T-helper 1 cell treated with Interleukin-12 subunit alpha and Interleukin-12 subunit beta and Interleukin-4 antibody, amounts not matched to agents 30 ng/mL and 1 ng/mL, for 36 hours (primary cell): ENCODE results near the gene ANO8. TPM values are rescaled to one million over a fixed set of nuclear protein-coding genes. Genes with fewer than 3 reads are reported as not detected.

Experiments
- intact Hi-C: fragments of 100-400 bp; cut with micrococcal nuclease; formaldehyde crosslinking; loops from one replicate; pipeline ENCODE4 v1.15.1; 2024
- total RNA-seq: library from RNA; stranded (reverse); gene quantifications from 2 replicates; pipeline ENCODE4 v1.2.3, GENCODE V29; 2022

The ANO8 gene
- total RNA-seq, 1 donor from 2014 or later, result 13.2 TPM

DNA sequence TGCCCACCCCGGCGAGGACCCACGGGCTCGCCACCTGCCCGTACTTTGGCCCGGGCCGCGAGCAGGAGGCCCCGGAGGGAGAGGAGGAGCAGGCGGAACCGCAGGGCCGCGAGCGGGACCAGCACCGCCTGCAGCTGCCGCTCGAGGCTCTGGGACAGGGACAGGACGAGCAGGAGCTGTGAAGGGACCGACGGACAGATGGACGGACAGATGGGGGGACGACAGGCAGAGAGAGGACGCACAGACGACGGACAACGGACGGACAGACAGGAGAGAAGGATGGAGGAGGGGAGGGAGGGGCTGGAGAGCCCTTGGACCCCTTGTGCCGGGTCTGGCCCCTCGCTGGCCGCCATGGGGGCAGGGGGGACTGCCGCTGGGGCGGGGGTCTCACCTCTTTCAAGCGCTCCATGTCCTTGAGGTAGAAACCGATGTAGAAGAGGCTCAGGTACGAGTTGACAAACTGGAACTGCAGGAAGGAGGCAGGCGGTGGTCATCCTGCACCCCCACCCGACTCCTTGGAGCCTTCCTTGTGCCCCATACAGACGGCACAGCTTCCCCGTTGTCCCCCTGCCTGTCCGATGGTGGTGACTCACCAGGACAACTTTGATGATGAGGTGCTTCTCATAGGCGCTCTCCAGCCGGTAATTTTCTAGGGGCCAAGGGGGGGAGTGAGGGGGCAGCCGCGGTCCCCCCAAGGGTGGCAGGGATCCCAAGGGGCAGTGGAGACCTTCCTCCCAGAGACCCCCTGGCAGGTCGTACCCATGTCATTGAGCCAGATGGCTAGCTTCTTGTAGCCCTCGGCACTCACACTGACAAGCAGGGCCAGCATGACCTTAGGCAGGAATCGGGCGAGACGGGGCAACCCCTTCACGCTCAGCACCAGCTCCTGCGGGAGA is 5.0 kb downstream of the ANO8 start:
- intact Hi-C loops, result loop anchor here (10.0 kb wide), 1 partner anchor 525 kb away; the partner anchor contains the start of gene RPL18A

- intact Hi-C loops, result loop anchor here (1.0 kb wide), 2 partner anchors 9 to 19 kb away; partner anchors contain the start of genes DDA1 and GTPBP3
Observed at GRCh38 chr19:17328517-17329365, 5.9 kb downstream of the ANO8 start.

DNA sequence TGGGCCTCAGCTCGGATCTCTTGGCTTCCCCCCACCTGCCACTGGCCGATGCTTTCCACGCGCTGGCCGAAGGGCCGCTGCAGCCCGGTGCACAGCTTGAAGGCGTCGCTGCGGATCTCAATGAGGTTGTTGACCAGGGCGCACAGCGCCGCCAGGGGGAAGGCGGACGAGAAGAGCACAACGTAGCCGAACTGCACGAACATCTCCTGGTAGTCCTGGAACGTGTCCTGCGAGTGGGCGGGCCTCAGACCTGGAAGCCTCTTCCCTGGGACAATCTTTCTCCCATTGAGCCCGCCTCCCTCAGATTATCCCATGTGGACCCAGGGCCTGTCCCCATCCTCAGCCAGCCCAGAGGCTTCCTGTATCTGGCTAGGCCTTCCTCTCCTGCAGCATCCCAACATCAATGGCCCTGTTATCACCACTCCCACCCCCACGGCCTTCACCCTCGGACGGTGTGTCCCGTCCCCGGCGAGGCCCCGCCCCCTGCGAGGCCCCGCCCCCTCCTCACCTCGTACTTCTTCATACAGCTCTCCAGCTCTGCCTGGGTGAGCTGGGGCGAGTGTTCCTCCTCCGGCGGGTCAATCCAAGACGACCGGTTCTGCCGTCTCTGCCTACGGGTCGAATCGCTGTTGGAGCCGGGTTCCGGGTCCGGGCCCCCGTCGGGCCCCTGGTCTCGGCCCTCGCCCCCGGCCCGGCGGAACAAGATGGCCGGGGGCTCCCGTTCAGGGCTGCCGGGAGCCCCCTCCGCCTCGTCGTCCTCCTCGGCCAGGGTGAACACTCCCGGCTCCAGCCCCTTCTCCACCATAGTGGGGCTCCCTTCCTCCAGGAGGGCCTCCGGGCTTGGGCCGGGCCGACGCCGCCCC is 6.8 kb downstream of the ANO8 start:
- intact Hi-C loops, result loop anchor here (1.0 kb wide), 2 partner anchors 9 to 19 kb away; partner anchors contain the start of genes DDA1 and GTPBP3

DNA sequence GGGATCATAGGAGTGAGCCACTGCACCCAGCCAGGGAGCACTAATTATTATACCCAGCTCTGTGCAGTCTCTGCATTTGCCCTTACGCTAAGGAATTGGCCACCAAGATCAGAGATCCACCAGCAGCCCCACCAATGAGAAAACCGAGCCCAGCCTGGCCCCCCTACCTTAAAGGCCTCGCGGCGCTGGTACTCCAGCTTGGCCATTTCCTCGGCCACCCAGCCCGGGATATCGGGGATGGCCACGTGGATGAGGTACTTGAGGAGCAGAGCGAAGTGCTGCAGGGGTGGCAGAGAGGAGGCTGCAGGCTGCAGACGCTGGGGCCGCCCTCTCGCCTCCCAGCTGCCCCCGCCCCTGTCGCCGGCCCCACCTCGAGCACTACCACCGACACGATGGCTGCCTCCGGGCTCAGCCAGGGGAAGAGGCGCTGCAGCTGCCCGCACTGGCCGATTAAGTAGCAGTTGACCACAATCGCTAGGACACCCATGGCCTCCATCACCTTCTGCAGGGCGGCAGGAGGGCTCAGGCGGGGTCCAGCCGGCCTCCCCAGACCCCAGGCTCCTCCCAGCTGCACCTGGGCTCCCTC is 7.5 kb downstream of the ANO8 start:
- intact Hi-C loops, result no loop called here

DNA sequence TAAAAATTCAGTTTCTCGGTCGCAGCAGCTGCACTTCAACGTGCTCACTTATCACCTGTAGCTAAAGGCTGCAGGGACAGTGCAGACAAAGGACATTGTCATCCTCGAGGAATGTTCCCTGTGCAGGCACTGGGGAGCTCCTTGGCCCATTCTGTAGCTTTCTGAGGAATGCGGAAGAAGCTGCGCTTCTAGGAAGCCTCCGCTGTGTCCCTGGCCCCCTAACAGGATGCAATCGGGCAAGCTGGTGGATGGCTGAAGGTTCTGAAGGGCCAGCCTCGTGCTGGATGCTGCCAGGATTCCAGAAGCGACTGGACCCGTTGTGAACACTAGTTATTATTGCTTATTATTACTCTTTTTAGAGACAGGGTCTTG is 8.1 kb downstream of the ANO8 start:
- intact Hi-C loops, result no loop called here

DNA sequence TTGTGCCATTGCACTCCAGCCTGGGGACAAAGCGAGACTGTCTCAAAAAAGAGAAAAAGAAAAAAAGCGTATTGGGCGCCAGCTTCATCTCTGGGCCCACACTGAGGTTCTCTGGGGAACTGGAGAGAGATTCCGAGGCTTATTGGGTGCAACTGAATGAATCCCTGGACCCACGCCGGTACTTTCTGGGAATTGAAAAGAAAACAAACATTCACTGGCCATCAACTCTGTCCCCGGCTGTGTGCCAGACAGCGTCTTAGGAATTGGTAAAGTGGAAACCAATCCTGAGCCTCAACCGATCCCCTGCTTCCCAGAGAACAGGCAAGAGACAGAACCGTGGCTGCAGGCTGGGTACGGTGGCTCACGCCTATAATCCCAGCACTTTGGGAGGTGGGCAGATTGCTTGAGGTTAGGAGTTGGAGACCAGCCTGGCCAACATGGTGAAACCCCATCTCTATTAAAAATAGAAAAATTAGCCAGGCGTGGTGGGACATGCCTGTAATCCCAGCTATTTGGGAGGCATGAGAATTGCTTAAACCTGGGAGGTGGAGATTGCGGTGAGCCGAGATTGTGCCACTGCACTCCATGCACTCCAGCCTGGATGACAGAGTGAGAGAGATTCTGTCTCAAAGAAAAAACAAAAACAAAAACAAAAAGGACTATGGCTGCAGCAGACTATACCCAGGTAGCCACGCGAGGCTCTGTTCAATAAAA is 8.6 kb downstream of the ANO8 start:
- intact Hi-C loops, result no loop called here

DNA sequence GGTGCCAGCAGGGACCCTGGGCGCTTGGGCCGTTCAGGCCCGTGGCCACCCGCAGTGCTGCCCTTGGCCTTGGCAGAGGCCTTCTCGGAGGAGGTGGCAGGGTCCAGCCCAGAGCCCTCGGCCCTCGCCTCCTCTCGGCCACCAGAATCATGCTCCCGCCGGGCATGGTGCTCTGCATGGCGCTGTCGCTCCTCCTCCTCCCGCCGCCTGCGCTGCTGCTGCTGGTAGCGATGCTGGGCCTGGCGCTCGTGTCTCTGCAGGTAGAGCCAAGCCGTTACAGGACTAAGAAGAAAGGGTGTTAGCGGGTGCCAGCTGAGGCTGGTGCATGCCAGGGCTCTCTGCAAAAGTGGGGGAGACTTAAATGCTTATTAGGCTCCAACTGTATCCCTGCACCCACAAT is 9.5 kb downstream of the ANO8 start:
- intact Hi-C loops, result no loop called here

DNA sequence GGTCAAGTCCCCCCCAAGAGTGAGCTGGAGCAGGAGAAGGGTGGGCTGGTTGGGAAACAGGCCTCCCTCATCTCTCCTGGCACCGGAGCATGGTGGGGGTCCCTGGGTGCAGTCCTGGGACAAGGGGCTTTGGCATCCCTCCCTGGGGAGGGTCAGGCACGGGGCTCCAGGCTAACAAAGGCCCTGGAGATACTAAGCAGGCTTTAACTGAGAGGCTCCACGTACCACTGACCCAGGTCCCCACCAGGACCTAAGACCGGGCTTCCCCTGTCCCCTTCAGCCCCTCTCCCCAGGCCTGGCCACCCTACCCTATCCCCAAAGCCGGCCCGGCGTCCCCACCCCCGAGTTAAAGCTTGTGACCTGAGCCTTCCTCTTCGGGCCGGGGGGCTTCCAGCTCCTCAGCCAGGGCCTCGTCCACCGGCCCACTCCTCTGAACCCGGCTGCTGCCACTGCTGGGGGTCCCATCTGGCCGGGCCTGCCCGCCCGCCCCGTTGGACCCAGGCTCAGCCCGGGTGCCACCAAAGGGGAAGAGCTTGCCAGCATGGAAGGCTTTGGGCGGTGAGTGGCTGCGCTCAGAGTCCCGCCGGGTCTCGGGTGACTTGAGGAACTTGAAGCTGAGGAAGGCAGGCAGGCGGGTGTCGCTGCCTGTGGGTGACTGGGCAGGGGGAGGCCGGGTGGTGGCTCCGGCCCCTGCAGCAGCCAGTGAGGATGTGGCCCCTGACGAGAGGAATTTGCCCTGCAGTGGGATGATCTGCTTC is 10.1 kb downstream of the ANO8 start:
- intact Hi-C loops, result no loop called here

DNA sequence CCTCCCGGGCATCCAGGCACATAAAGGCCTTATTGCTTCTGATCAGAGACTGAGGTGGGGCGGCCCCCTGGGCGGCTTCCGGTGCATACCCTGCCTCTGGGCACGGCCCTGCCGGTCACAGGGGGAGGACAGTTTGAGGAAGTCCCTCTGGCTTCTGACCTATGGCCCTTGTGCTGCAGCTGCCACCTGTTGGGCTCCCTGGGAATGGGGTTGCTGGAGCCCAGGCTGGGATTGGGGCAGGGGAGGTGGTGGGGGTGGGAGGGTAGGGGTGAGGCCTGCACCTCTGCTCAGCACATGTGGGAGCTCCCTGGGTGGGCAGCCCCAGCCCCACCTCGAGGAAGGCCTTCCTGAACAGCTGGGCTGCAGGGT is 10.7 kb downstream of the ANO8 start:
- intact Hi-C loops, result no loop called here

- intact Hi-C loops, result no loop called here
Observed at GRCh38 chr19:17323300-17323963, 11.2 kb downstream of the ANO8 start.

- intact Hi-C loops, result no loop called here
Observed at GRCh38 chr19:17322854-17323253, 11.8 kb downstream of the ANO8 start.

DNA sequence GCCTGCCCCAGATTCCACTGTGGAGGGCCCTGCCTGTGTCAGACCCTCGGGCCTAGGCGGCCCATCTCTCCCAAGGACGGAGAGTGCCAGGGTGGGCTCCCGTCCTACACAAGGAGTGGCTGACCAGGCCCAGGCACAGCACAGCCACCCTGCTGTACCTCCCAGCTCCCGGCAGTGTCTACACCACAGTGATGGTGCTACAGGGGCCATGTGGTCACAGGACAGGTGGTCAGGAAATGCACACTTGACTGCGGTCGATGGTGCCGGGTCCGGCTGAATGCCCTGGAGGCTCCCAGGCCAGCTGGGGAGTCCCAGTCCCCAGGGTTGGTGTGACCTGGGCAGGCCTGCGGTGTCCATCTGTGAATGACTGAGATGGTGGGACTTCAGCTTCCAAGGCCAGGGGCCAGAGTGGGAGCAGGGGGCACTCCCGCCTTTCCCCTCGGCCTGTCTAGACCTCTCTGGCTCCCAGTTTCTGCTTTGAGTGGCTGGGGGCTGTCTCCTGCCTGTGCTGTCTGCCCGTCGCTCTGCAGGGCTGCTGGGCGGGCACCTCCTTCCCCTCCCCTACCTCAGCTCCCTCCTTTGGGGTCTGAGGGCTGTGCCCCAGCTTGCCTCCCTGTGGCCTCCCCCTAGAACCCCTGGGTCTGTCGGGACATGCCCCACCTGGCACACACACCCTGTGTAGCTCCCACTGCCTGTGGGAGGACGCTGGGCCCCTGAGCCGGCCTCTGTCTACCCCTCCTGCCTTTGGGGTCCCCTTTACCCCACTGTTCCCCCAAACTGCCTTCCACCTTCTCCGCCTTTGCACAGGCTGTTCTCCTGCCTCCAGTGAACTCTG is 12.8 kb downstream of the ANO8 start:
- intact Hi-C loops, result no loop called here

- intact Hi-C loops, result no loop called here
Observed at GRCh38 chr19:17320435-17320834, 14.2 kb downstream of the ANO8 start.

- intact Hi-C loops, result no loop called here
Observed at GRCh38 chr19:17319473-17320238, 15.0 kb downstream of the ANO8 start.

GRCh38 chr19:17318966-17319365 is 15.7 kb downstream of the ANO8 start:
- intact Hi-C loops, result no loop called here

DNA sequence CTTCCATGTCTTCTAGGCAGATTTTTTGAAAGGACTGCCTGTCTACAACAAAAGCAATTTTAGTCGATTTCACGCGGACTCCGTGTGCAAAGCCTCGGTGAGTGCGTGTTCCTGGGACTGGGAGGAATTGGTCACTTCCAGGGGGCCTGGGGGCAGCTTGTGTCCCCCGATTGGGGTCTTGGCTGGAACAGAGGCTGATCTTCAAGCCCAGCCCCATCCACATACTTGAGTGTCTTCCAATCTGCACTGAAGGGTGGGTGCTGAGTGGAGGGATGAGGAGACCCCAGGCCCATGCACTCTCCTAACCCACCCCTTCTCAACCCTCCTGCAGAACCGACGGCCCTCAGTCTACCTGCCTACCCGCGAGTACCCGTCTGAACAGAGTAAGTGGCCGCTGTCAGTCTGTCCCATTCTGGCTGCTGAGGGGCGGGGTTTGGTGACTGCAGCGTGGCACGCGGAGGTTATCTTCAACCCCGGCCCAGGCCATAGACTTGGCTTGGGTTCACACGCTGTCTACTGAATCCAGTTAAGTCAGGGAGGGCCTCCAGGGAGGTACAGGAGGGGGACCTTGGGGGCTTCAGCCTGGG is 20.6 kb downstream of the ANO8 start:
- intact Hi-C loops, result no loop called here
